Astrocyte (in vitro differentiated cells and primary cell): ENCODE results near the gene TTK. TPM values are rescaled to one million over a fixed set of nuclear protein-coding genes. Genes with fewer than 3 reads are reported as not detected.

Source experiments
- DNase-seq: peaks from one replicate; pipeline ENCODE4 v3.0.0-alpha.2; 2010; ENCODE audit warnings: low read depth
- FAIRE-seq: peaks from 2 replicates; lab custom pipeline; 2011; peaks lifted over from hg19 to GRCh38; lab: Jason Lieb, UNC
- H2AFZ ChIP-seq: 2 replicates; pipeline ENCODE4 v1.6.0; 2012; ENCODE audit warnings: low read depth, low read length, inconsistent platforms
- H3K27ac ChIP-seq: 2 replicates; pipeline ENCODE4 v1.5.1; 2011; ENCODE audit warnings: low read depth, low read length, inconsistent platforms
- H3K27me3 ChIP-seq: 2 replicates; pipeline ENCODE4 v1.6.0; 2011; ENCODE audit warnings: low read length, inconsistent platforms; ENCODE audit not compliant: insufficient read depth
- H3K36me3 ChIP-seq: 2 replicates; pipeline ENCODE4 v1.5.1; 2011; ENCODE audit warnings: low read length, inconsistent platforms; ENCODE audit not compliant: insufficient read depth
- H3K4me1 ChIP-seq: 2 replicates; pipeline ENCODE4 v1.5.1; 2011; ENCODE audit warnings: low read length, inconsistent platforms; ENCODE audit not compliant: insufficient read depth
- H3K4me2 ChIP-seq: 2 replicates; pipeline ENCODE4 v1.6.0; 2012; ENCODE audit warnings: low read length, inconsistent platforms
- H3K4me3 ChIP-seq: 2 replicates; pipeline ENCODE4 v1.5.1; 2011; ENCODE audit warnings: low read depth, mild to moderate bottlenecking, low read length, inconsistent platforms; ENCODE audit not compliant: insufficient read depth
- H3K79me2 ChIP-seq: 2 replicates; pipeline ENCODE4 v1.6.0; 2012; ENCODE audit warnings: mild to moderate bottlenecking, low read length, inconsistent platforms; ENCODE audit not compliant: insufficient read depth
- H3K9ac ChIP-seq: 2 replicates; pipeline ENCODE4 v1.6.0; 2012; ENCODE audit warnings: mild to moderate bottlenecking, low read length, inconsistent platforms
- H3K9me3 ChIP-seq: 2 replicates; pipeline ENCODE4 v1.5.1; 2012; ENCODE audit warnings: low read depth, mild to moderate bottlenecking, low read length, inconsistent platforms; ENCODE audit not compliant: insufficient read depth
- H4K20me1 ChIP-seq: 2 replicates; pipeline ENCODE4 v1.6.0; 2012; ENCODE audit warnings: low read length, inconsistent platforms; ENCODE audit not compliant: insufficient read depth
- H3K27ac Mint-ChIP-seq: one replicate; pipeline ENCODE4 v1.8.0; 2021; ENCODE audit warnings: mild to moderate bottlenecking, mixed read lengths; ENCODE audit not compliant: unreplicated experiment
- H3K27me3 Mint-ChIP-seq: one replicate; pipeline ENCODE4 v1.8.0; 2021; ENCODE audit warnings: low read depth, mixed read lengths; ENCODE audit not compliant: unreplicated experiment
- H3K36me3 Mint-ChIP-seq: one replicate; pipeline ENCODE4 v1.8.0; 2021; ENCODE audit warnings: low read depth, mixed read lengths; ENCODE audit not compliant: unreplicated experiment
- H3K4me1 Mint-ChIP-seq: one replicate; pipeline ENCODE4 v1.8.0; 2021; ENCODE audit warnings: low read depth, mixed read lengths; ENCODE audit not compliant: unreplicated experiment
- H3K4me3 Mint-ChIP-seq: one replicate; pipeline ENCODE4 v1.8.0; 2021; ENCODE audit warnings: mild to moderate bottlenecking, moderate library complexity, mixed read lengths; ENCODE audit not compliant: unreplicated experiment
- H3K9me3 Mint-ChIP-seq: one replicate; pipeline ENCODE4 v1.8.0; 2021; ENCODE audit warnings: mild to moderate bottlenecking, mixed read lengths; ENCODE audit not compliant: unreplicated experiment
- CTCF ChIP-seq: IDR thresholded peaks from 2 replicates; pipeline ENCODE4 v1.5.1; 2011; ENCODE audit warnings: low read depth, mild to moderate bottlenecking, inconsistent platforms, low read length, moderate library complexity; ENCODE audit not compliant: insufficient read depth
- EZH2 ChIP-seq: IDR thresholded peaks from 2 replicates; pipeline ENCODE4 v1.6.1; 2012; ENCODE audit warnings: mild to moderate bottlenecking, low read length, inconsistent platforms; ENCODE audit not compliant: insufficient read depth
- total RNA-seq: library from RNA; stranded (reverse); gene quantifications from 2 replicates; pipeline ENCODE4 v1.2.1, GENCODE V29; 2021

TTK gene
- total RNA-seq, 1 donor from 2014 or later: 4.9 TPM

DNA sequence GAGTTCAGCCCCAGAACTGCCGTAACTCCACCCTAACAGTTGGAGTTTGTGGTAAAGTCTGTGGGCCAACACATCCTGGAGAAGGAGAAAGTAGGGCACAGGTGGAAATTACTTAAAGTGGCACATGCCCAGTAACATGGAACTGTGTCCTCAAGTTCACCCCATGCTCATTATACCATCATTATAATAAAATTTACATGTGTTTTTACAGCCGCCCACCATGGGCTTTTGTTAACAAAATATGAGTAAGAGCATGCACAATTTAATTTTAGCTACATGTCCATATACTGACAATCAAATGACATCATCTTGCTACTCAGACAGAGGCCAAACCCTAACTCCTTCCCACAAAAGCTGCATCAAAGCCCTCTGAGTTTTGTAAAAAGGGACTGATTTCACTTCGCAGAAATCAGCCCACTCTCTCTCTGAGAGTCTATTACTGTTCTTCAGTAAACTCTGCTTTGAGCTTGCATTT lies 39.8 kb upstream of the TTK start:
- H3K36me3 Mint-ChIP-seq: no peaks in the 10 kb centered on the region
- no peak overlapping the region for H3K4me3 Mint-ChIP-seq
- Histone ChIP-seq H3K4me2 (no peak overlapping the region), H3K27me3 (no peaks in the 10 kb centered on the region), H3K4me1 (no peaks in the 10 kb centered on the region), H3K79me2 (no peaks in the 10 kb centered on the region), H4K20me1 (no peaks in the 10 kb centered on the region), H3K36me3 (no peaks in the 10 kb centered on the region), H3K9ac (no peak overlapping the region), H3K4me3 (no peak overlapping the region), H2AFZ (no peak overlapping the region), H3K27ac (no peak overlapping the region), H3K9me3 (no peaks in the 10 kb centered on the region)
- DNase-seq: no peak
- TF ChIP-seq EZH2 (no peak), CTCF (no peak)
- no peaks in the 10 kb centered on the region for H3K4me1 Mint-ChIP-seq
- no peaks in the 10 kb centered on the region for H3K27me3 Mint-ChIP-seq
- H3K9me3 Mint-ChIP-seq: peaks cover 3% of the 10 kb centered on the region
- no peak for FAIRE-seq
- no peak overlapping the region for H3K27ac Mint-ChIP-seq

GRCh38 chr6:79967178-79967577 lies 37.3 kb upstream of the TTK start:
- Histone ChIP-seq H3K27ac (no peak overlapping the region), H3K9me3 (no peaks in the 10 kb centered on the region), H3K27me3 (no peaks in the 10 kb centered on the region), H3K36me3 (no peaks in the 10 kb centered on the region), H4K20me1 (no peaks in the 10 kb centered on the region), H3K4me3 (no peak overlapping the region), H3K9ac (no peak overlapping the region), H2AFZ (no peak overlapping the region), H3K79me2 (no peaks in the 10 kb centered on the region), H3K4me2 (no peak overlapping the region), H3K4me1 (no peaks in the 10 kb centered on the region)
- Mint-ChIP-seq H3K4me3 (no peak overlapping the region), H3K9me3 (peaks cover 3% of the 10 kb centered on the region), H3K4me1 (no peaks in the 10 kb centered on the region), H3K36me3 (no peaks in the 10 kb centered on the region), H3K27me3 (no peaks in the 10 kb centered on the region), H3K27ac (no peak overlapping the region)
- no peak for DNase-seq
- TF ChIP-seq EZH2 (no peak), CTCF (no peak)
- FAIRE-seq: no peak

- no peak overlapping the region for H3K27ac Mint-ChIP-seq
- FAIRE-seq (no peak), DNase-seq (no peak)
- no peaks in the 10 kb centered on the region for H3K36me3 ChIP-seq
- no peak overlapping the region for H2AFZ ChIP-seq
- no peaks in the 10 kb centered on the region for H3K4me1 Mint-ChIP-seq
- no peak overlapping the region for H3K4me2 ChIP-seq
- H3K4me3 Mint-ChIP-seq: no peak overlapping the region
- H3K36me3 Mint-ChIP-seq: no peaks in the 10 kb centered on the region
- no peaks in the 10 kb centered on the region for H3K27me3 Mint-ChIP-seq
- H3K27me3 ChIP-seq: no peaks in the 10 kb centered on the region
- H3K4me1 ChIP-seq: no peaks in the 10 kb centered on the region
- TF ChIP-seq EZH2 (no peak), CTCF (no peak)
- no peaks in the 10 kb centered on the region for H4K20me1 ChIP-seq
- H3K79me2 ChIP-seq: no peaks in the 10 kb centered on the region
- H3K4me3 ChIP-seq: no peak overlapping the region
- H3K9ac ChIP-seq: no peak overlapping the region
- no peak overlapping the region for H3K27ac ChIP-seq
- H3K9me3 Mint-ChIP-seq: peaks cover 3% of the 10 kb centered on the region
- H3K9me3 ChIP-seq: no peaks in the 10 kb centered on the region
Measured at GRCh38 chr6:79969784-79970183, 34.7 kb upstream of the TTK start.
